GM21737 (cell line): Measurements from ENCODE around the gene COMP.
A peak's percentile ranks its signal among the peaks of the same experiment; 100 is the strongest.
"Not testable (repeated sequence)": the region's sequence is repeated elsewhere in the genome, so short reads cannot be mapped to it uniquely, and the experiment has no call there.

Experiments used
- ATAC-seq: cut with Tn5 transposase; IDR thresholded peaks from one replicate; pipeline ENCODE4 v1.9.1; 2021; ENCODE audit warnings: mild to moderate bottlenecking, moderate library complexity; ENCODE audit not compliant: unreplicated experiment

Gene COMP

GRCh38 chr19:18790566-18791314, at the start of gene COMP:
Gene COMP (minus strand): TSS chr19:18791305. CDS start chr19:18791269, 36 bp downstream.
- no peak for ATAC-seq

GRCh38 chr19:18840288-18841267, 49.5 kb upstream of the COMP start:
- no peak for ATAC-seq

GRCh38 chr19:18839465-18840287, 48.6 kb upstream of the COMP start:
- no peak for ATAC-seq

GRCh38 chr19:18834644-18834984, 43.5 kb upstream of the COMP start:
- ATAC-seq: no peak

GRCh38 chr19:18833849-18834643, 42.9 kb upstream of the COMP start:
- ATAC-seq: no peak

- no peak for ATAC-seq
Observed at GRCh38 chr19:18833141-18833476, 42.0 kb upstream of the COMP start.

- peak; percentile 35 for ATAC-seq
Observed at GRCh38 chr19:18832306-18833140, 41.4 kb upstream of the COMP start.

GRCh38 chr19:18831524-18832305, 40.6 kb upstream of the COMP start, which contains the start of gene UPF1:
Gene UPF1 (plus strand): TSS chr19:18831959. CDS start chr19:18832210, 251 bp downstream.
- peak; percentile 66 for ATAC-seq

GRCh38 chr19:18830488-18830887, 39.4 kb upstream of the COMP start:
- no peak for ATAC-seq

- no peak for ATAC-seq
Observed at GRCh38 chr19:18828786-18829185, 37.7 kb upstream of the COMP start.

GRCh38 chr19:18817574-18817973, 26.5 kb upstream of the COMP start:
- no peak for ATAC-seq

GRCh38 chr19:18816645-18817044, 25.5 kb upstream of the COMP start:
- not testable (repeated sequence) for ATAC-seq

- no peak for ATAC-seq
Observed at GRCh38 chr19:18815673-18816072, 24.6 kb upstream of the COMP start.

- ATAC-seq: no peak
Observed at GRCh38 chr19:18814063-18814462, 23.0 kb upstream of the COMP start.

- ATAC-seq: not testable (repeated sequence)
Observed at GRCh38 chr19:18811638-18812037, 20.5 kb upstream of the COMP start.

- no peak for ATAC-seq
Observed at GRCh38 chr19:18809149-18809868, 18.2 kb upstream of the COMP start.

GRCh38 chr19:18807861-18808331, 16.8 kb upstream of the COMP start:
- ATAC-seq: no peak

- no peak for ATAC-seq
Observed at GRCh38 chr19:18804643-18805042, 13.5 kb upstream of the COMP start.
